Uterus (tissue), 2 donors: ENCODE results near the gene KCNH8.

ENCODE experiments used
- CTCF ChIP-seq, 4 experiments: fragments of 200-600 bp in 2 of 4; fragments of 450-650 bp in 2 of 4; sonication (generic) in 2 of 4; IDR thresholded peaks; one replicate each; pipeline ENCODE4 v1.5.1; 2016 to 2019; ENCODE audit warnings: antibody characterized with exemption in 4 of 4, mild to moderate bottlenecking in 2 of 4, moderate library complexity in 1 of 4
- POLR2A ChIP-seq, 2 donors: fragments of 450-650 bp; IDR thresholded peaks; one replicate each; pipeline ENCODE4 v1.6.1; 2016; ENCODE audit warnings: antibody characterized with exemption in 2 of 2, mild to moderate bottlenecking in 1 of 2, moderate library complexity in 1 of 2

- TF ChIP-seq CTCF (IDR thresholded peaks at IDR 0.05) (no peak), POLR2A (IDR thresholded peaks at IDR 0.05) (no peak)
These were observed at the start of gene KCNH8 for GRCh38 chr3:19147905-19148767.
